GM21381 (cell line): ENCODE data around the gene INS.

Source experiments
- ATAC-seq: cut with Tn5 transposase; IDR thresholded peaks from one replicate; pipeline ENCODE4 v1.9.1; 2021; ENCODE audit warnings: mild to moderate bottlenecking, moderate library complexity; ENCODE audit not compliant: unreplicated experiment

The INS gene

GRCh38 chr11:2149864-2150847 lies 10.9 kb downstream of the INS start:
- no peak for ATAC-seq

DNA sequence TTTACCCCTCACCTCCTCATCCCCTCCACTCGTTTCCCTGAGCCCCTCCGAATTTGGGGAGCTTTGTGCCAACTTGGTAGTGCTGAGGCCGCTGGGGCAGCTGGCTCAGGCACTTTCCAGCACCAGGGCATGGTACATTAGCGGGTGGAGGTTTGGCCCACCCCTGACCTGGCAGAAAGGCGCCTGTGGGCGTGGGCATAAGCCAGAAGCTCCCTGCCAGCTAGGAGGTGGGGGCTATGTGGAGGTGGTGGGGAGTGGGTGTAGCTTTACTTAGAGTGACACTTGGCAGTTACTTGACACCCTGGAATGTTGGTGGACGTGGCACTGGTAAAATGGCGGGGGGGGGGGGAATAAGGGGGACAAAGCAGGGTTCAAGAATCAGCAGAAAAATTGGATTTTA lies 11.5 kb downstream of the INS start:
- ATAC-seq, result no peak

DNA sequence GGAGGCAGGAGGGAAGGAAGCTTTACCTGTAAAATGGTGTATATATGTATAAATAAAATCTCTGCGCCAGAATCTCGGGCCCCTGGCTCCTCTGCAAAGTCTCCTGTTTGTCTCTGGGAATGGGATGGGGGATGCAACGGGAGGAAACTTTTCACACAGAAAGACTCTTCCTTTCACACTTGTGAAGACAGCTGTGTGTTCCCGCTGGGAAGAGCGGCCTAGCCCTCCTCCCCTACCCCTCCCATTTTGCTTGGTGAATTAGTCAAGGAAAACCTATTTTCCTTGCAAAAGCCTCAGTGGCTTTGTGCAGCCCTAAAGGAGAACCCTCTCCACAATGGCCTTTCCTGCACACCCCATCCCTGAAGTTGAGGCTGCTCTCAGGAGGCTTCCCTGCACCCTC lies 12.4 kb downstream of the INS start:
- ATAC-seq, result no peak

- no peak for ATAC-seq
These were observed 13.6 kb downstream of the INS start for GRCh38 chr11:2147391-2147790.

DNA sequence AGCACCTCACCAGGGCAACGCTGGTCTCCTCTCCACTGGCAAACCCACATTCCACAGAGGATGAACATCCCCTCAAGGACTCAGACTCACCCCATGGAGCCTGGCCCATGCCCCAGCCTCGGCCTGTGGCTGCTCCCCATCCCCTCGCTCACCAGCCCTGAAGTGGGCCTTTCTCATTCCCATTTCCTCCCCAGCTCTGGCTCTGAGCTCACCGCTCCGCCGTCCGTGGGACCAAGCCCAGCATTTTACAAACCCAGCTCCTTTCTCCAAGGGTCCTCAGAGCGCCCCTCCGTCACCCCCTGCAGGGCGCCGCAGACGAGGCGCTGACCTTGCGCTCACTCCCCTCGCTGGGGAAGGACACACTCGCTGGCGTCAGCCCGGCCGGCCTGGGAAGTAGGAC lies 15.0 kb downstream of the INS start:
- ATAC-seq, result no peak

DNA sequence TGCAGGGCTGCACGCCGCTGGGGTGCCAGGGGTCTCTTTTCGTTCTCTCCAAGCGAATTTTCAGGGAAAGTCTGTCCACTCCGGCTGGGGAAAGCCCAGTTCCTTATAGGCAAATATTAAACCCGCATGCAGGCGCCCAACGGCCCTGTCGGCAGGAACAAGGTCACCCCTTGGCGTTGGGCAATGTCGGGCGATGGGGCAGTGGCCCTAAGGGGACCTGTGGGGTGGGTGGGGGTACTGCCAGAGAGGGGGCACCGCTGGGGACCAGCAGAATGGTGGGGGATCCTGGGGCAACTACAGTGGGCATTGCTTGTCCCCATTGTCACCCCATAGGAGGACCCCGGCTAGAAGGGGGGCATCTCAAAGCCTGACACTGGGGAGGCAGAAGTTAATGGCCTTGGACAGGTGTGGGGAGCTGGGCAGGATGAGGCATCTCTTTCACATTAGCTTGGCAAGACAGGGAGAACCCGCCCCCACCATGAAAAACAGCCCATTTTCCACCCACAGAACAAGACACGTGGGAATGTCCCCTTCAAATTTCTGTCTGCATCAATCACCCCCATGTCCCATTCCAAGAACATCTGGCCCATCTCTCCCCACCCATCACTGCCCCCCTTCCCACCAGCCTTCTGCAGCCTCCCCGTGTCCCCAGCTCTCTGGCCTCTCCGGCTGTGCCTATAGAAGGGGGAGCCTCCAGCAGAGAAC lies 16.3 kb downstream of the INS start:
- ATAC-seq, result no peak

DNA sequence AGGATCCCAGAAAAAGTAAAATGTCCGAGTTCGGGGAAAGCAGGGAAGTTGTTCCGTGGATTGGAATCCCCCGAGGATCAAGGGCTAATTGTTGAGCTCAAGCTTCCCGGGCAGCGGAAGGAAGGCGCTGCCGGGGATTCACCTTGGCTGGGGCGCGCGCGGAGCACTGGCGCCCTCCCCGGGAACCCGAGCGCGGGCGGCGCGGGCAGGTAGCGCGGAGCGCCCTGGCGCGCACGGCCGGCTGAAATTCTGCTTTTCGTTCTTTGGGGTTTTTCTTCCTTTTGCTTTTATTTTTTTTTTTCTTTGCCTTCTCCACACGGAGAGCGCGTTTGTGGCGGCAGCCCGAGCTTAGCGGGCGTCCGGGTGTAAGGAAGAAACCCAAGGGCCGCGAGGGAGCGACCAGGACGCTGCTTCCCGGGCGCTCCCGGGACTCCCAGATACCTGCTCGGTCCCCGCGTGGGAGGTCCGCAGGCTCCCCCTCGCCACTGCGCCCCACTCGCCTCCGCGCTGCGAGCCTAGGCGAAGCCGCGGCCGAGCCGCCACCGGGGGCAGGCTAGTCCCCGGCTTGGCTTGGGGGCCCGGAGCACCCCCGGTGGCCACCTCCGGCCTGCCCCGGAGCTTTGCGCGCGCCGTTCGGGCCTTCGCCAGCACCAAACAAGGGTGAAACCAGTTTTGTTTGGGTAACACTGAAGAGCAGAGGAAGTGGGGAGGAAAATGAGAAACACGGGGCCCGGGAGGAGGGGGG lies 17.0 kb downstream of the INS start:
- ATAC-seq, result no peak

GRCh38 chr11:2143477-2143798 lies 17.6 kb downstream of the INS start:
- ATAC-seq, result no peak

DNA sequence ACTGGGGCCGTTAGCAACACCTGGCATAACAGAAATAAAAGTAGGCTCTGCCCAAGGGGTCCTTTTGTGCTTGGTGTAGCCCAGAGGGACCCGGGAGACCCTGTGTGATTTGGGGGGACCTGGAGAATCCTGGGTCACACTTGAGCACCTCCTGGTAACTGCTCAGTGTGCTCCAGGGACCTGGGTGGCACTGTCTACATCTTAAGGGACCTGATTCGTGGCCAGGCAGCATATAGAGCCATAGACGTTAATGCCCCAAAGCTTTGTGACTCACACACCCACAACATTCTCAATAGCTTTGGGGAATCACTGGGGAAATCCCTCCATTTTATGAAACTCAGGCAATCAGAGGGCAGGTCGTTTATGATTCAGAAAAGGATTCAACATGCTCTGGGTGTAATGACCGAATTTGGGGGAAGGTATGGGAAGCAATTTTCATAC lies 18.2 kb downstream of the INS start:
- ATAC-seq, result no peak

- ATAC-seq, result no peak
These were observed 18.7 kb downstream of the INS start for GRCh38 chr11:2142300-2142759.

DNA sequence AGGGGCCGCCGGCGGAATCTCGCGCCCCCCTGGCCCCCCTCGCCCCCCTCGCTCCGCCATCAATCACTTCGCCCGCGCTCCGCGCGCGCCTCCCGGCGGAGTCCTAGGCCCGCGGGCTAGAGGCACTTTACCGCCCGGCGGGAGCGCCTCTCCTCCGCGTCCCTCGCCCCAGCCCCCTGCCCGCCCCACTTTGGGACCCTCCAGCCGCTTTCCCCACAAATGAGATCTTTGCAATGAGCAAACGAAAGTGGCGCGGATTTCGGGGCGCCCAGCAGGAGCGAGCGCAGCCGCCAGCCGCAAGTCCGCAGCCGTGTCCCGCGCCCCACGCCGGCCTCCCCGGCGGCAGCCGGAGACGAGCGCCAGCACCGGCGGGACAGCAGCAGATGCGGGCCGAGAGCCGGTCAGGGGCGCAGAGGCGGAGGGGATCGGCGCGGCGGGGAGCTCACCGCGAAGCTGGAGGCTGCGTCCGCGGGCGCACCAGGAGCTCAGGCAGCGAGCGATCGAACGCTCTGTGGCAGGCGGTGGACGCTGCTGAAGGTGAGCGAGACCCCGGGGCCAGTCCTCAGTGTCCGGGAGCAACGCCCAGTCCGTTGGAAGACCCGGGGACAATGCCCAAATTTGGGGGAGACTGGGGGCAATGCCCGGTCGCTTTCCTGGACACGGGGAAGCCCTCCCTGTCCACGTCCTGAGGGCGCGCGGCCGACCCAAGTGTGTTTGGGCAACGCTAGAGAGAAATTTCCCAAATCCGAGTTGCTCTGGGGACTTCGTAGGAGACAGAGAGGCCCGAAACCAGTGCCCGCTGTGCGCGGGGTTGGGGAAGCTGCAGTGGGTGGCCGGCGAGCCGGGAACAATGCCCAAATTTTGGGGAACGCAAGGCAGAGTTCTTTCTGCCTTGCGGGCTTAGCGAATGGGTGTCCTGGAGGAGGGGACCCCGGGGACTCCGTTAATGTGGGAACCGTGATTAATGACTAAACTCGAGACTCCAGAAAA lies 20.3 kb downstream of the INS start:
- ATAC-seq, result no peak

DNA sequence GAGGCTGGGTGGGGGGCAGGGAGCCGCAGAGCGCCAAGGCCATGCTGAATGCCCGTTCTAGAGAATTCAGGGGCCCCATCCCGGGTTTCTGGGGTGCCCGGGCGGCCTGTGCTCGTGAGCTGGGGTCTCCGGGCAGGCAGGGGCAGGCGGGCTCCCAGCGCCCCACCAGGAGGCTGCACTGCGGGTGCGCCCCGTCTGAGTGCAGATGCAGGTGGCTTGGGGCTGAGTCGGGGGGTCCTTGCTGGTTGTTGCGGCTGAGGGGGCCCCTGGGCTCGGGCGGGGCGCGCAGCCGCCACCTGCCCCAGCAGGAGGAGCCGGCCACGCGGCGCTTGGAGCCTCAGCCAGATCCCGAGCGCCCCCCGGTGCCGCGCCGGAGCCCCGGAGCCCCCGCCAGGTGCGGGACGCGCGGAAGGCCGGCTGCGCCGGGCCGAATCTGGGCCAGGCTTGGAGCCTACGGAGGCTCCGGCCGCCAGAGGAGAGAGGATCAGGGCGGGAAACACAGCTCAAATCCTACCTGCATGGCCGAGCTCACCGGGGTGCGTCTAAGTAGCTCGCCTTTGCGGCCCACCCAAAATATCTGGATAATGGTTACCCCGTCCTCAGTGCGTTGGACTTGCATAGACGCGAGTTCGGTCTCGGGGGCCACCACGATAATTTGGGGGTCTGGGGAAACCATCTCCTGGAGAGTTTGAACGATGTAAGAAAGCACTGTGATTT lies 21.2 kb downstream of the INS start:
- ATAC-seq, result no peak

GRCh38 chr11:2139123-2139521 lies 21.9 kb downstream of the INS start, which contains the start of gene IGF2:
TSS of gene IGF2 (minus strand) at chr11:2139389. CDS start at chr11:2135523, 3,866 bp downstream.
- no peak for ATAC-seq

- no peak for ATAC-seq
These were observed 22.4 kb downstream of the INS start for GRCh38 chr11:2138431-2139122.

DNA sequence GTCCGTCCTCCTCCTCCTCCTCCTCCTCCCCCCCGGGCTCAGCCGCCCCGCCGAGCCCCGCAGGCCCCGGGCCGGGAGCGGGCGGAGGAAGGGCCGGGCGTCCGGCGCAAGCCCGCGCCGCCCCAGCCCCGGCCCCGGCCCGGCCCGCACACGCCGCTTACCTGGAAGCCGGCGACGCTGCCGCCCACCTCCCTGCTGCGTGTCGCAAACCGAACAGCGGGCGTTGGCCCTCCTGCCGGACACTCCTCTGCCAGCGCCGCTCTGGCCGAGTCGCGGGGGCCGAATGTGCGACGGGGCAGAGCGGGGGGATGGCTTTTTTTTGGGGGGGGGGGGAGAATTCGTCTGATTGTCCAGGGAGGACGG lies 23.0 kb downstream of the INS start:
- no peak for ATAC-seq

- ATAC-seq, result no peak
These were observed 23.6 kb downstream of the INS start for GRCh38 chr11:2137202-2138067.

DNA sequence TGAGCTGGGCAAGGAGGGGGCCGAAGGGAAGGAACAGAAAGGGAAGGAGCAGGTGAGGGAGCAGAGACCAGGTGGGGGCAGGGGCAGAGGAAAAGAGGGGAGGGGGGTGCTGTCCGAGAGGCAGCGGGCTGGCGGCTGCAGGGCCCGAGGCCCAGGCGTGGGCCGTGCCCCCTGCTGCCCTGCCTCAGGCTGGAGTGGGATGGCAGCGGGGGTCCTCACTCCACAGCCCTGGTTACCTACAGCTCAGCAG lies 24.1 kb downstream of the INS start:
- ATAC-seq, result no peak

DNA sequence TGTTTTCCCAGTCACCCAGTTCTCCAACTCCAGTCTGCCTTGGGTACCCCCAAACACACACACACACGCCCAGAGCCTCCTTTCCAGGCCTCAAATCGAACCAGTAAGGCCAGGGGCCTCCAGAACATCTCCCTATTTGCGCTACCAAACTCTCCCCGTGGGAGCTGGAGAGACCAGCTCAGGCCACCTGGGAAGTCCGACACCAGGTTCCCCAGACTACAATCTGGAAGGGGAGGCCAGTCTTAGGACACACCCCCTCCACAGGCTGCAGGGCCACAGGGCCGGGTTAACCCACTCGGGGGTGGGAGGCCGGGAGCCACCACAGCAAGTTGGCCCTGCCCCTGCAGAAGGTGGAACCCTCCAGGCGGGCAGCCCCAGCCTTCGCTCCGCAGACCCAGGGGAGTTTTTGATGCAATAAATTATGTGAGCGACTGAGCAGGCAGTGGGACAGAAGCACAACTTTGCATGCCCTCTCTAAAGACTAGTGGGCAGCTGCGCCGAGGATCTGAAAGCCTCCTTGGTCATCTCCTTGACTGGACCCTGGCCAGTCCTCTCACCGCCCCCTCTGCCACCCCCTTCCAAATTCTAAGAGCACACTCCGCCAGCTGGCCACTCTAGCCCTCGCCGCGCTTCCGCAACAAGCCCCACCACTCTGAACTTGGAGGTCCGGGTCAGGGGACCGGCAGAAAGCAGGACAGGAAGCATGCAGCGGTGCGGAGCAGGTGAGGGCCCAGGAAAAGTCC lies 24.6 kb downstream of the INS start:
- no peak for ATAC-seq
